Kidney (tissue), 14 donors: ENCODE results near the gene LYSMD1. TPM values are rescaled to one million over a fixed set of nuclear protein-coding genes. Genes with fewer than 3 reads are reported as not detected.

Experiments
- DNase-seq, 5 donors: peaks; one replicate each; pipeline ENCODE4 v3.0.0-alpha.2; 2013 to 2020
- FAIRE-seq: peaks from 2 replicates; lab custom pipeline; 2012; peaks lifted over from hg19 to GRCh38; lab: Jason Lieb, UNC
- H3K27ac ChIP-seq, 2 donors: one replicate each; pipeline ENCODE4 v1.7.0; 2013; ENCODE audit warnings: low read depth in 2 of 2, low read length in 2 of 2, inconsistent platforms in 1 of 2
- H3K27me3 ChIP-seq: one replicate; pipeline ENCODE4 v1.7.1; 2013; ENCODE audit warnings: low read length, inconsistent platforms; ENCODE audit not compliant: control insufficient read depth, insufficient read depth
- H3K36me3 ChIP-seq, 3 donors: one replicate each; pipeline versions ENCODE4 v1.7.0 to v1.7.1; 2013; ENCODE audit warnings: low read length in 3 of 3, control low read depth in 1 of 3, inconsistent platforms in 1 of 3; ENCODE audit not compliant: insufficient read depth in 3 of 3, control insufficient read depth in 2 of 3
- H3K4me1 ChIP-seq, 3 donors: one replicate each; pipeline versions ENCODE4 v1.7.0 to v1.7.1; 2013; ENCODE audit warnings: low read length in 3 of 3, inconsistent platforms in 1 of 3, low read depth in 1 of 3; ENCODE audit not compliant: control insufficient read depth in 2 of 3, insufficient read depth in 2 of 3
- H3K4me3 ChIP-seq, 3 donors: one replicate each; pipeline versions ENCODE4 v1.7.0 to v1.8.1; 2013; ENCODE audit warnings: low read length in 3 of 3, control low read depth in 1 of 3, inconsistent platforms in 1 of 3
- H3K9ac ChIP-seq, 3 donors: one replicate each; pipeline versions ENCODE4 v1.7.0 to v1.7.1; 2013; ENCODE audit warnings: low read length in 3 of 3, control low read depth in 1 of 3, inconsistent platforms in 1 of 3
- H3K9me3 ChIP-seq, 3 donors: one replicate each; pipeline versions ENCODE4 v1.7.0 to v1.7.1; 2013; ENCODE audit warnings: low read length in 3 of 3, control low read depth in 1 of 3, inconsistent platforms in 1 of 3; ENCODE audit not compliant: control insufficient read depth in 2 of 3, insufficient read depth in 1 of 3
- intact Hi-C: fragments of 100-400 bp; cut with DNase I; formaldehyde crosslinking; loops from one replicate; pipeline ENCODE4 v1.11.1; 2022
- polyA plus RNA-seq: library from polyadenylated mRNA; stranded (reverse); fragments of 350-450 nt; fragmentation: Illumina TruSeq; extraction: RNeasy Lipid Tissue Mini Kit (QIAGEN cat#74804); gene quantifications from one replicate; pipeline ENCODE4 v1.2.3, GENCODE V29; 2014; ENCODE audit warnings: low read depth, low replicate concordance; ENCODE audit not compliant: insufficient read depth
- total RNA-seq: library from RNA; stranded (reverse); fragmentation: NEBNext Ultra II Directional; extraction: Animal tissue kit (Norgen Biotek cat#: 25700); gene quantifications from one replicate; pipeline ENCODE4 v1.2.1, GENCODE V29; 2021
- TF ChIP-seq, protein P1 (sequence below): IDR thresholded peaks from 3 replicates; pipeline ENCODE4 v1.5.1; 2012; ENCODE audit warnings: mild to moderate bottlenecking, moderate library complexity, borderline replicate concordance; ENCODE audit not compliant: insufficient read depth; ENCODE audit errors: extremely low read depth
- donor health status: control.
- donor health status: control.
- donor health status: control.
- donor health status: control.
- donor health status: control.
- donor health status: DM: yes; HTN: yes; CAD: no.
- donor health status: Normal renal cell carcinoma (clear cell type).

LYSMD1 gene
- total and polyA plus RNA-seq, 2 donors from 2014 or later: 7.9 to 9.1 TPM

- DNase-seq (peak in 1 of 5 donors; percentile 43), FAIRE-seq (no peak)
- intact Hi-C loops: no loop called here
- H3K9ac ChIP-seq: no peak overlapping the region
- peaks cover 0 to 30% (median 16%) of the 10 kb centered on the region in 3 donors for H3K4me1 ChIP-seq
- TF ChIP-seq, protein P1, sequence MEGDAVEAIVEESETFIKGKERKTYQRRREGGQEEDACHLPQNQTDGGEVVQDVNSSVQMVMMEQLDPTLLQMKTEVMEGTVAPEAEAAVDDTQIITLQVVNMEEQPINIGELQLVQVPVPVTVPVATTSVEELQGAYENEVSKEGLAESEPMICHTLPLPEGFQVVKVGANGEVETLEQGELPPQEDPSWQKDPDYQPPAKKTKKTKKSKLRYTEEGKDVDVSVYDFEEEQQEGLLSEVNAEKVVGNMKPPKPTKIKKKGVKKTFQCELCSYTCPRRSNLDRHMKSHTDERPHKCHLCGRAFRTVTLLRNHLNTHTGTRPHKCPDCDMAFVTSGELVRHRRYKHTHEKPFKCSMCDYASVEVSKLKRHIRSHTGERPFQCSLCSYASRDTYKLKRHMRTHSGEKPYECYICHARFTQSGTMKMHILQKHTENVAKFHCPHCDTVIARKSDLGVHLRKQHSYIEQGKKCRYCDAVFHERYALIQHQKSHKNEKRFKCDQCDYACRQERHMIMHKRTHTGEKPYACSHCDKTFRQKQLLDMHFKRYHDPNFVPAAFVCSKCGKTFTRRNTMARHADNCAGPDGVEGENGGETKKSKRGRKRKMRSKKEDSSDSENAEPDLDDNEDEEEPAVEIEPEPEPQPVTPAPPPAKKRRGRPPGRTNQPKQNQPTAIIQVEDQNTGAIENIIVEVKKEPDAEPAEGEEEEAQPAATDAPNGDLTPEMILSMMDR: no peak
- H3K27ac ChIP-seq: no peak overlapping the region
- H3K27me3 ChIP-seq: no peaks in the 10 kb centered on the region
- peaks cover 0 to 2% (median 0%) of the 10 kb centered on the region in 3 donors for H3K36me3 ChIP-seq
- H3K4me3 ChIP-seq: no peak overlapping the region
- H3K9me3 ChIP-seq: no peaks in the 10 kb centered on the region
Observed at GRCh38 chr1:151142411-151143056, 23.2 kb downstream of the LYSMD1 start.

DNA sequence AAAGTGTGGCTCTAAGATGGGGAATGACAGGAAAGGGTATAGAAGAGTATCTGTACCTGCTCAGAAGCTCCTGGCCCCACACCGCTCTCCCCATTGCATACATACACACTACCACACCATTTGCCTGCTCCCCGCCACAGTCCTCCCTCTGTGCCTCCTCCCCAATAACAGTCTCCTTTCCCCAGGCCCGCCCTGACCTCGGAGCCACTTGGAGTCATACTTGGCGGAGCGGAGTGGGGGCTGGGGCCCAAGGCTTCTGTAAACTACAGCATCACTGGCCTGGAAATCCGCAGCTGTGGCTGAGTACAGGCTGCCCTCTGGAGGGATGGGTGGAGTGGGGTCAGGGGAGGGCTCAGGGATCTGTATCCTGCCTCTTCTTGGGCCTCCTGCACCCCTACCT is 27.9 kb downstream of the LYSMD1 start:
- H3K4me3 ChIP-seq: no peak overlapping the region
- H3K36me3 ChIP-seq: peaks cover 0 to 24% (median 4%) of the 10 kb centered on the region in 3 donors
- TF ChIP-seq, protein P1: no peak
- FAIRE-seq: no peak
- H3K4me1 ChIP-seq: peaks cover 0 to 5% (median 0%) of the 10 kb centered on the region in 3 donors
- H3K9ac ChIP-seq: no peak overlapping the region
- H3K9me3 ChIP-seq: no peaks in the 10 kb centered on the region
- DNase-seq: no peak
- H3K27ac ChIP-seq: no peak overlapping the region
- intact Hi-C loops: no loop called here
- no peaks in the 10 kb centered on the region for H3K27me3 ChIP-seq

- TF ChIP-seq, protein P1: no peak
- no peak overlapping the region for H3K9ac ChIP-seq
- DNase-seq: peak in 1 of 5 donors; percentile 29
- H3K9me3 ChIP-seq: no peaks in the 10 kb centered on the region
- peaks cover 0 to 24% (median 4%) of the 10 kb centered on the region in 3 donors for H3K36me3 ChIP-seq
- H3K27me3 ChIP-seq: no peaks in the 10 kb centered on the region
- peaks cover 0 to under 1% (median 0%) of the 10 kb centered on the region in 3 donors for H3K4me1 ChIP-seq
- no peak overlapping the region for H3K27ac ChIP-seq
- FAIRE-seq: no peak
- H3K4me3 ChIP-seq: no peak overlapping the region
- intact Hi-C loops: no loop called here
Observed at GRCh38 chr1:151135433-151136385, 30.0 kb downstream of the LYSMD1 start.
